Right cardiac atrium (tissue), 5 donors: ENCODE measurements around the gene EVA1A. TPM values are rescaled to one million over a fixed set of nuclear protein-coding genes. Genes with fewer than 3 reads are reported as not detected.

ENCODE experiments used
- ATAC-seq, 2 donors: fragments of 200-7000 bp; cut with Tn5 transposase; one replicate each; pipeline versions ENCODE4 v1.8.0 to v1.9.1; 2020; ENCODE audit warnings: moderate library complexity in 2 of 2, mild to moderate bottlenecking in 1 of 2
- DNase-seq, 3 donors: peaks; one replicate each; pipeline ENCODE4 v3.0.0-alpha.2; 2020
- H3K27ac ChIP-seq: one replicate; pipeline ENCODE4 v1.5.1; 2013; ENCODE audit warnings: mild to moderate bottlenecking, low read length, control low read depth, moderate library complexity
- H3K27me3 ChIP-seq: one replicate; pipeline ENCODE4 v1.6.1; 2013; ENCODE audit not compliant: control insufficient read depth, insufficient read depth
- H3K4me1 ChIP-seq: one replicate; pipeline ENCODE4 v1.6.1; 2013; ENCODE audit warnings: low read length; ENCODE audit not compliant: control insufficient read depth, insufficient read depth
- H3K4me3 ChIP-seq: one replicate; pipeline ENCODE4 v1.5.1; 2013; ENCODE audit warnings: low read length, control low read depth
- H3K9me3 ChIP-seq: one replicate; pipeline ENCODE4 v1.6.1; 2013; ENCODE audit warnings: low read length; ENCODE audit not compliant: control insufficient read depth
- WGBS: extraction: QIAGEN DNeasy Blood & Tissue Kit; methylation state at CpG from one replicate; pipeline ENCODE4 v1.1.7; 2013; 5-methylcytosine and 5-hydroxymethylcytosine counted together
- intact Hi-C, 4 donors: fragments of 100-400 bp; cut with DNase I; formaldehyde crosslinking; loops; one replicate each; pipeline versions ENCODE4 v1.11.0 to v1.14.0; 2022 to 2023
- polyA plus RNA-seq: library from polyadenylated mRNA; stranded (reverse); fragments of 200-250 nt; gene quantifications from one replicate; pipeline ENCODE4 v1.2.3, GENCODE V29; 2013
- total RNA-seq, 4 donors: library from RNA; stranded (reverse); fragmentation: NEBNext Ultra II Directional; extraction: Animal tissue kit (Norgen Biotek cat#: 25700); gene quantifications; one replicate each; pipeline ENCODE4 v1.2.1, GENCODE V29; 2021
- donor health status: healthy with polysubstance abuse.
- donor health status: DM: no; HTN: yes; CAD: no.
- donor health status: DM: no; HTN: no; CAD: no.
- donor health status: DM: no; HTN: yes; CAD: no; lungs with severe emphysema.
- donor health status: DM: yes; HTN: yes; CAD: no.

Gene EVA1A
- total and polyA plus RNA-seq, 5 donors: 0.24 to 0.66 (median 0.26) TPM; not detected in 2

GRCh38 chr2:75523313-75524275, 37.1 kb downstream of the EVA1A start:
- intact Hi-C loops: no loop called here
- Histone ChIP-seq H3K27me3 (no peaks in the 10 kb centered on the region), H3K27ac (no peak overlapping the region), H3K4me3 (no peak overlapping the region), H3K4me1 (no peaks in the 10 kb centered on the region), H3K9me3 (no peaks in the 10 kb centered on the region)
- DNase-seq: no peak
- ATAC-seq: no peak
- WGBS: 77% methylated on average over 6 of the region's 6 CpGs

GRCh38 chr2:75522543-75523312, 38.0 kb downstream of the EVA1A start:
- H3K4me3 ChIP-seq: no peak overlapping the region
- H3K9me3 ChIP-seq: no peaks in the 10 kb centered on the region
- no peaks in the 10 kb centered on the region for H3K27me3 ChIP-seq
- H3K27ac ChIP-seq: no peak overlapping the region
- H3K4me1 ChIP-seq: no peaks in the 10 kb centered on the region
- no peak for DNase-seq
- no peak for ATAC-seq
- WGBS: 83% methylated on average over 5 of the region's 5 CpGs
- intact Hi-C loops: no loop called here

GRCh38 chr2:75521225-75521872, 39.4 kb downstream of the EVA1A start:
- Histone ChIP-seq H3K27me3 (no peaks in the 10 kb centered on the region), H3K9me3 (no peaks in the 10 kb centered on the region), H3K27ac (no peak overlapping the region), H3K4me3 (no peak overlapping the region), H3K4me1 (no peaks in the 10 kb centered on the region)
- ATAC-seq (no peak), DNase-seq (no peak)
- intact Hi-C loops: no loop called here
- 95% methylated on average over 3 of the region's 3 CpGs for WGBS

DNA sequence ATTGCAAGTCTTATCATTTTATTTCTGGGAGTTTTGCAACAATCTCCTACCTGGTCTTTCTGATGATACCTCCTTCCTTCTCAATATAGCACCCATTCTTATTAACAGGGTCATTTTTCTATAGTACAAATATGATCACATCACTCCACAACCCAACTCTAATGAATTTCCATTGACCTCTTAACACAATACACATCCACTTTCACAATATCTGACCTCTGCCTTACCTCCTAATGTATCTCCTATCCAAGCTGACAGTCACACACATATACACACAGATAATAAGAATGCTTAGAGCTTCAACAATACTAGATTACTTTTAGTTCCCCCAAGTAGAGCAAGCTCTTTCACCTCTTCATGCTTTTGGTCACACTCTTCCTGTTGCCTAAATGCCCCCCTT, 40.9 kb downstream of the EVA1A start:
- Histone ChIP-seq H3K4me3 (no peak overlapping the region), H3K9me3 (no peaks in the 10 kb centered on the region), H3K27me3 (no peaks in the 10 kb centered on the region), H3K4me1 (no peaks in the 10 kb centered on the region), H3K27ac (no peak overlapping the region)
- intact Hi-C loops: no loop called here
- no peak for ATAC-seq
- DNase-seq: no peak

DNA sequence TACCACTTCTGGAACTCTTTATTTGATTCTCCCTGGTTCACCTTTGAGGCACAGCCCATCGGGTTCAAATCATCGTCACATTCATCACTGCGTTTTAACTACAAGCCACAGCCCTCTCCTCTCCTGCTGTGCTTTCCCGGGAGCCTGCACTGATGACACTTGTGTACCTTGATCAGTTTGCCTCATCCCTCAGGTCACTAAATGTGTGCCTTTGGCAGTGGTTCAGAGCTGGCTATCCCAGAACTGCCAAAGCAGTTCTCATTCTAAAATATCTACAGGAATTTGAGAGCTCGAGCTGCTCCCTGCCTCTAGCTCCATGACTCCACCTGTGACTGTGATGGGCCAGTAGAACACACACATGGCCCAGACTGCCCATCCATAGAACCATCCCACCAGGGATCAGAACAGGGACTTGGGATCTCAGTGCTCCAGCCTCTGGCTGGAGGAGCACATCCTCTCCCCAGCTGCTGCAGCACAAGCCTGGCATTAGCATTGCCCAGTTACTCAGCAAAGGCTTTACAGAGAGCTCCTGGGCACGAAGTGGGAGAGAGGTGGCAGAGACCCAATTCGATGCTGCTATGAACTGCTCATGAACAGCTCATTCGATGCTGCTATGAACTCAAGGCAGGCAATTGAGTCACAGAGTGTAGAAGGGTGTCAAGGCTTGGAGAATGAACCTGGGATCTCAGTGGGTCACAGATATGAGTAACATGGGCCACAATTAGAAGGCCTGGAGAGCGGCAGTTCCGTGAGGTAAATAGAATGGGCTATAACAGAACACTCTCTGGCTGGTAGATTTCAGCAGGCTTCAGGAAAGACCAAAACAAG, 41.9 kb downstream of the EVA1A start:
- H3K27ac ChIP-seq: no peak overlapping the region
- H3K4me3 ChIP-seq: no peak overlapping the region
- no peak for DNase-seq
- no peaks in the 10 kb centered on the region for H3K9me3 ChIP-seq
- intact Hi-C loops: no loop called here
- WGBS: 92% methylated on average over 10 of the region's 10 CpGs
- H3K27me3 ChIP-seq: no peaks in the 10 kb centered on the region
- no peaks in the 10 kb centered on the region for H3K4me1 ChIP-seq
- ATAC-seq: no peak

DNA sequence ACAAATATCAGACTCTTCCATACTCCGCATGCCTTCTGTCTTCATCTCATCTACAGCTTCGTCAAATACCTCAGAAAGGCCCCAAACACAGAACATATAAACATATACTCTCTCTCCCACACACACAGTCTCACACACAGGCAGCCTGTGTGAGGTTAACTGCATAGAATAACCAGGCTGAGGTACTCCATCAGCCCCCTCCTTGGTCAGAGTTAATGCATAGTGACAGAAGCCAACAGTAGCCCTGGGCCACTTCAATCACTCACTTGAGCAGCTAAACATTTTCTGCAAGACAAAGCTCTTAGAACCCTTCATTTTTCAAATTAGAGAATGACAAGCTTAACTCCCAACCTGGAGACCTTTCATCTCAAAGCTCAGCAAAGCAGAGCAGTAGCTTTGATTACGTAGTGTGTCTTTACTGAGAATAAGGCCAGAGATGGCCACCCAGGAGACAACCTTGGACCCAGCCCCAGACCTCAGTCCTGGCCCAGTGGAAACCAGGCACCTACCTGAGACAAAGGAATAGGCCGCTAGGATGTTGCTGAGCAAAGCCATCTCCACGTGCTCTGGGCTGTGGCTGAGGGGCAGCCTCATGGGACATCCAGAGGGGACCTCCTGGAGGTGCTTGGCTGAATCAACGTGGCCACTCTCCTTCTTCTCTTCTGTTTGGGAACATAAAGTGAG, 43.0 kb downstream of the EVA1A start:
- intact Hi-C loops: no loop called here

DNA sequence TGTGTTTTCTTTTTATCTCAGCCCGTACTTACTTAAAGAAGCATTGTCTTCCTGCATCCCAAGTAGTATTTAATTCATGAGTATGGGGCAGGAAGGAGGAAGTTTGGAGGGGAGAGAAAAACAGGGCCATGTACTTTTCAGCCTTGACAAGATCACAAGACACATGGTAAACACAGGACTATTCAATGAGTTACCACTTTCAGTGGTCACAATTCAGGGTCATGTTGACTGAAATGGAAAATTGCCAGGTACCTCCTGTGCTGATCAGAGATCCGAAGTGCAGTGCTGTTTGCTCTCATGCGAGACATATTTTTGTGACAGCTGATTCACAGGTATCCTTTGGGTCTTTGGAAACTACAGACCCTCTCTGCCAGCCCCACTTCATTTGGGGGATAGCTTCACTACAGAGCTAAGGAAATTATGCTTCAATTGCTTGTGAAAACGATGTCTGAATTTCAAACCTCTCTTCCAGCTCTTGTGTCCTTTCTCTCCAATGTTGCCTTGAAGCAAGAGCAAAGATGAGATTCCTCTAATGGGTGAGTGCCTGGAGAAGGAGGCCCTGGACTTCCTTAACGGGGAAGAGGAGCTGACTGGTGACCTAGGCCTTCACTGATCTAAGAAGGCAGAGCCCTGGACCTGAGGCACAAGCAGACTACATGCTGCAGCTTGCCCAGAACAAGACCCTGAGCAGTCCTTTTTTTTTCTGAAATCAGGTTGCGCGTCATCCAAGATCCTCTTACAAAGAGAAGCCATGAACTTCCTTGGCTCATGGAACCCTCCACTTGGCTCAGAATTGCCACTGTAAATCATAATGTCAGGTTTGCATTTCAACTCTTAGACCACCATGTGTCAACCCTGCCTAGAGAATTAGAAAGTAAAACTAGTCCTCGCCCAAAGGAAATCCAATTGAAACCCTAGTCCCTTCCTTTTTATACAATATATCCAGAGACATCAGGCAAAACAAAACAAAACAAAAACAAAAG, 44.1 kb downstream of the EVA1A start:
- Histone ChIP-seq H3K27me3 (no peaks in the 10 kb centered on the region), H3K4me3 (no peak overlapping the region), H3K9me3 (no peaks in the 10 kb centered on the region), H3K27ac (no peak overlapping the region), H3K4me1 (no peaks in the 10 kb centered on the region)
- ATAC-seq (no peak), DNase-seq (no peak)
- 82% methylated on average over 8 of the region's 8 CpGs for WGBS
- intact Hi-C loops: no loop called here

More for the DNA sequence above, 43.0 kb downstream of the EVA1A start:
- Histone ChIP-seq H3K27ac (no peak overlapping the region), H3K9me3 (no peaks in the 10 kb centered on the region), H3K27me3 (no peaks in the 10 kb centered on the region), H3K4me1 (no peaks in the 10 kb centered on the region), H3K4me3 (no peak overlapping the region)
- ATAC-seq (no peak), DNase-seq (no peak)
- 93% methylated on average over 6 of the region's 6 CpGs for whole genome bisulfite sequencing

GRCh38 chr2:75515584-75516368, 45.0 kb downstream of the EVA1A start:
- DNase-seq: no peak
- no peaks in the 10 kb centered on the region for H3K4me1 ChIP-seq
- H3K27me3 ChIP-seq: no peaks in the 10 kb centered on the region
- intact Hi-C loops: no loop called here
- no peak for ATAC-seq
- H3K4me3 ChIP-seq: no peak overlapping the region
- H3K9me3 ChIP-seq: no peaks in the 10 kb centered on the region
- no peak overlapping the region for H3K27ac ChIP-seq
- WGBS: 93% methylated on average over 7 of the region's 7 CpGs

- H3K27ac ChIP-seq: no peak overlapping the region
- H3K9me3 ChIP-seq: no peaks in the 10 kb centered on the region
- no peaks in the 10 kb centered on the region for H3K4me1 ChIP-seq
- 73% methylated on average over 4 of the region's 4 CpGs for WGBS
- intact Hi-C loops: no loop called here
- DNase-seq (no peak), ATAC-seq (no peak)
- H3K27me3 ChIP-seq: no peaks in the 10 kb centered on the region
- H3K4me3 ChIP-seq: no peak overlapping the region
Measured at GRCh38 chr2:75513616-75514170, 47.0 kb downstream of the EVA1A start.
